ENCODE results near the gene RASA4B.

DNA sequence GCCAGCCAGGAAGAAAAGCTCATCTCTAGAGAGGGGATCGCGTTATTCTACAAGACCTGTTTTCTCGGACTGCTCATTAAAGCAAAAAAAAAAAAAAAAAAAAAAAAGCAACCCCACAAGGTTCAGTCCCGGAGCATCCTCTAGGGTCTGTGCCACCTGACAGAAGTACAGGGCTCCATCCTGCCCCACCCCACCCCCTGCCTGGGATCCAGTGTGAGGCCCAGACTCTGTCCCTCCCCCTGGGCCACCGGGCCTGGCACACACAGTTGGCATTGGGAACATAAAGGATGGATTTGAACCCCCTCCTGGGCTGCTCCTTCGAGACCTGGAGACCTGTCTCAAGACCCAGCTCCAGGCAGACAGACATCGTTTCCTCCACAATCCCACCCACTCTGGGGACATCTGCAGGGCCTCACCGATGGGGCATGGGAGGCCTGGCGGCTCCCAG lies 83.5 kb downstream of the RASA4B start:
- TF ChIP-seq CTCF (IDR thresholded peaks at IDR 0.05) = no peak
- TF ChIP-seq POLR2A (IDR thresholded peaks at IDR 0.05) = no peak

Data from thyroid gland (tissue), 4 donors.